ENCODE results near the gene AFDN.

GRCh38 chr6:167977717-167978467 lies 151.2 kb downstream of the AFDN start:
- TF ChIP-seq, protein P1, sequence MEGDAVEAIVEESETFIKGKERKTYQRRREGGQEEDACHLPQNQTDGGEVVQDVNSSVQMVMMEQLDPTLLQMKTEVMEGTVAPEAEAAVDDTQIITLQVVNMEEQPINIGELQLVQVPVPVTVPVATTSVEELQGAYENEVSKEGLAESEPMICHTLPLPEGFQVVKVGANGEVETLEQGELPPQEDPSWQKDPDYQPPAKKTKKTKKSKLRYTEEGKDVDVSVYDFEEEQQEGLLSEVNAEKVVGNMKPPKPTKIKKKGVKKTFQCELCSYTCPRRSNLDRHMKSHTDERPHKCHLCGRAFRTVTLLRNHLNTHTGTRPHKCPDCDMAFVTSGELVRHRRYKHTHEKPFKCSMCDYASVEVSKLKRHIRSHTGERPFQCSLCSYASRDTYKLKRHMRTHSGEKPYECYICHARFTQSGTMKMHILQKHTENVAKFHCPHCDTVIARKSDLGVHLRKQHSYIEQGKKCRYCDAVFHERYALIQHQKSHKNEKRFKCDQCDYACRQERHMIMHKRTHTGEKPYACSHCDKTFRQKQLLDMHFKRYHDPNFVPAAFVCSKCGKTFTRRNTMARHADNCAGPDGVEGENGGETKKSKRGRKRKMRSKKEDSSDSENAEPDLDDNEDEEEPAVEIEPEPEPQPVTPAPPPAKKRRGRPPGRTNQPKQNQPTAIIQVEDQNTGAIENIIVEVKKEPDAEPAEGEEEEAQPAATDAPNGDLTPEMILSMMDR (IDR thresholded peaks at IDR 0.05; ENCODE audit: low read depth, low read length): no peak
- no peak for TF ChIP-seq POLR2A (IDR thresholded peaks at IDR 0.05; ENCODE audit: extremely low read depth, insufficient read length)
- TF ChIP-seq, protein P2, sequence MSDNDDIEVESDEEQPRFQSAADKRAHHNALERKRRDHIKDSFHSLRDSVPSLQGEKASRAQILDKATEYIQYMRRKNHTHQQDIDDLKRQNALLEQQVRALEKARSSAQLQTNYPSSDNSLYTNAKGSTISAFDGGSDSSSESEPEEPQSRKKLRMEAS (IDR thresholded peaks at IDR 0.05; ENCODE audit: low read depth, low read length): no peak
- no peak for TF ChIP-seq MYC (IDR thresholded peaks at IDR 0.05; ENCODE audit: low read depth, low read length)
